H9 (cell line): Measurements from ENCODE around the gene CHRNA5. TPM values are rescaled to one million over a fixed set of nuclear protein-coding genes. Genes with fewer than 3 reads are reported as not detected.

Experiments
- DNase-seq: peaks from one replicate; pipeline ENCODE4 v3.0.0-alpha.2; 2017
- H2AFZ ChIP-seq: one replicate; pipeline ENCODE4 v1.6.1; 2013; ENCODE audit warnings: mild to moderate bottlenecking, low read length, control low read depth, moderate library complexity
- H2AK5ac ChIP-seq: 2 replicates; pipeline ENCODE4 v1.6.1; 2013; ENCODE audit warnings: low read length, control low read depth, mixed read lengths; ENCODE audit not compliant: insufficient read length
- H2BK120ac ChIP-seq: one replicate; pipeline ENCODE4 v1.6.1; 2013; ENCODE audit warnings: low read depth, mild to moderate bottlenecking, low read length, control low read depth, inconsistent platforms; ENCODE audit not compliant: poor library complexity, severe bottlenecking
- H2BK12ac ChIP-seq: 2 replicates; pipeline ENCODE4 v1.6.1; 2013; ENCODE audit warnings: low read length, control low read depth, mixed read lengths, low read depth; ENCODE audit not compliant: insufficient read length
- H2BK15ac ChIP-seq: 2 replicates; pipeline ENCODE4 v1.6.1; 2013; ENCODE audit warnings: low read depth, low read length, control low read depth
- H2BK20ac ChIP-seq: one replicate; pipeline ENCODE4 v1.6.1; 2013; ENCODE audit warnings: low read depth, mild to moderate bottlenecking, low read length, control low read depth, inconsistent platforms; ENCODE audit not compliant: poor library complexity, severe bottlenecking
- H2BK5ac ChIP-seq: 2 replicates; pipeline ENCODE4 v1.6.1; 2013; ENCODE audit warnings: low read length, control low read depth, mixed read lengths; ENCODE audit not compliant: insufficient read length
- H3K14ac ChIP-seq: 2 replicates; pipeline ENCODE4 v1.6.1; 2013; ENCODE audit warnings: low read length, control low read depth; ENCODE audit not compliant: insufficient read depth
- H3K18ac ChIP-seq: 2 replicates; pipeline ENCODE4 v1.6.1; 2013; ENCODE audit warnings: low read depth, mild to moderate bottlenecking, mixed read lengths, low read length, control low read depth; ENCODE audit not compliant: insufficient read length
- H3K23ac ChIP-seq: 2 replicates; pipeline ENCODE4 v1.6.1; 2013; ENCODE audit warnings: low read length, control low read depth, mixed read lengths, low read depth; ENCODE audit not compliant: insufficient read length
- H3K23me2 ChIP-seq: 2 replicates; pipeline ENCODE4 v1.6.1; 2013; ENCODE audit warnings: low read depth, mild to moderate bottlenecking, mixed read lengths, low read length, control low read depth; ENCODE audit not compliant: insufficient read length, poor library complexity, severe bottlenecking
- H3K27ac ChIP-seq: 2 replicates; pipeline ENCODE4 v1.5.1; 2013; ENCODE audit warnings: low read length, control low read depth, mixed read lengths, low read depth; ENCODE audit not compliant: insufficient read length
- H3K27me3 ChIP-seq: 2 replicates; pipeline ENCODE4 v1.6.1; 2013; ENCODE audit warnings: low read length, control low read depth, inconsistent platforms; ENCODE audit not compliant: insufficient read depth
- H3K4ac ChIP-seq: 2 replicates; pipeline ENCODE4 v1.6.1; 2013; ENCODE audit warnings: low read depth, mild to moderate bottlenecking, control low read depth, inconsistent platforms, low read length, moderate library complexity
- H3K4me1 ChIP-seq: 2 replicates; pipeline ENCODE4 v1.6.1; 2013; ENCODE audit warnings: low read length, control low read depth, inconsistent platforms; ENCODE audit not compliant: insufficient read depth
- H3K4me2 ChIP-seq: 2 replicates; pipeline ENCODE4 v1.6.1; 2013; ENCODE audit warnings: low read length, control low read depth, mixed read lengths; ENCODE audit not compliant: insufficient read length, insufficient read depth
- H3K56ac ChIP-seq: 2 replicates; pipeline ENCODE4 v1.6.1; 2013; ENCODE audit warnings: low read depth, mild to moderate bottlenecking, mixed read lengths, low read length, control low read depth; ENCODE audit not compliant: insufficient read length
- H3K79me1 ChIP-seq: 2 replicates; pipeline ENCODE4 v1.6.1; 2013; ENCODE audit warnings: low read depth, mild to moderate bottlenecking, moderate library complexity, low read length, control low read depth, inconsistent platforms; ENCODE audit not compliant: insufficient read depth, poor library complexity, severe bottlenecking
- H3K79me2 ChIP-seq: 2 replicates; pipeline ENCODE4 v1.6.1; 2013; ENCODE audit warnings: low read length, control low read depth, inconsistent platforms; ENCODE audit not compliant: insufficient read depth
- H3K9ac ChIP-seq: 2 replicates; pipeline ENCODE4 v1.6.1; 2013; ENCODE audit warnings: low read length, control low read depth, mixed read lengths; ENCODE audit not compliant: insufficient read length; ENCODE audit errors: extremely low read depth
- H3K9me3 ChIP-seq: one replicate; pipeline ENCODE4 v1.6.1; 2013; ENCODE audit warnings: low read depth, low read length, inconsistent platforms; ENCODE audit not compliant: control insufficient read depth
- H3T11ph ChIP-seq: one replicate; pipeline ENCODE4 v1.6.1; 2013; ENCODE audit warnings: mild to moderate bottlenecking, low read length, control low read depth, inconsistent platforms
- H4K20me1 ChIP-seq: one replicate; pipeline ENCODE4 v1.6.1; 2013; ENCODE audit not compliant: control insufficient read depth, insufficient read length, insufficient read depth
- H4K5ac ChIP-seq: 2 replicates; pipeline ENCODE4 v1.6.1; 2013; ENCODE audit warnings: low read depth, mild to moderate bottlenecking, mixed read lengths, low read length, control low read depth; ENCODE audit not compliant: insufficient read length
- H4K8ac ChIP-seq: replicated peaks from 2 replicates; pipeline ENCODE4 v1.6.1; 2013; ENCODE audit warnings: low read length, control low read depth, mixed read lengths, low read depth; ENCODE audit not compliant: insufficient read length
- H4K91ac ChIP-seq: 2 replicates; pipeline ENCODE4 v1.6.1; 2013; ENCODE audit warnings: low read depth, mild to moderate bottlenecking, moderate library complexity, mixed read lengths, low read length, control low read depth; ENCODE audit not compliant: insufficient read length
- H3K27ac Mint-ChIP-seq, 3 experiments: 2 replicates in 2 of 3; 3 replicates in 1 of 3; pipeline ENCODE4 v1.8.0; 2020 to 2021; ENCODE audit warnings: mixed read lengths in 3 of 3, mild to moderate bottlenecking in 1 of 3, moderate library complexity in 1 of 3
- H3K27me3 Mint-ChIP-seq: 2 replicates; pipeline ENCODE4 v1.8.0; 2021; ENCODE audit warnings: low read depth, mild to moderate bottlenecking, moderate library complexity, mixed read lengths
- H3K36me3 Mint-ChIP-seq, 3 experiments: 2 replicates in 2 of 3; 3 replicates in 1 of 3; pipeline ENCODE4 v1.8.0; 2020 to 2021; ENCODE audit warnings: low read depth in 3 of 3, mixed read lengths in 3 of 3; ENCODE audit not compliant: insufficient read depth in 1 of 3
- H3K4me1 Mint-ChIP-seq, 2 experiments: 2 replicates each; pipeline ENCODE4 v1.8.0; 2020; ENCODE audit warnings: mixed read lengths in 2 of 2
- H3K4me3 Mint-ChIP-seq, 2 experiments: 2 replicates in 1 of 2; 3 replicates in 1 of 2; pipeline ENCODE4 v1.8.0; 2020 to 2021; ENCODE audit warnings: mild to moderate bottlenecking in 2 of 2, mixed read lengths in 2 of 2, moderate library complexity in 1 of 2
- H3K9me3 Mint-ChIP-seq, 2 experiments: 2 replicates in 1 of 2; 3 replicates in 1 of 2; pipeline ENCODE4 v1.8.0; 2020; ENCODE audit warnings: mild to moderate bottlenecking in 2 of 2, mixed read lengths in 2 of 2, moderate library complexity in 1 of 2
- WGBS: extraction: QIAGEN DNeasy Blood & Tissue Kit; methylation state at CpG from one replicate; pipeline ENCODE4 v1.1.7; 2013; ENCODE audit warnings: missing lambda C conversion rate, low lambda C conversion rate, mixed read lengths; ENCODE audit not compliant: insufficient read length; ENCODE audit errors: extremely low coverage; 5-methylcytosine and 5-hydroxymethylcytosine counted together
- total RNA-seq: library from RNA; stranded (reverse); gene quantifications from 2 replicates; pipeline ENCODE4 v1.2.1, GENCODE V29; 2021
- TF ChIP-seq, protein P1 (sequence below): fragments of 200-600 bp; sonication (generic); conservative IDR thresholded peaks from 3 replicates; pipeline ENCODE4 v1.8.0; 2021; ENCODE audit warnings: antibody characterized with exemption, mild to moderate bottlenecking

Gene CHRNA5
- total RNA-seq, 1 experiment from 2014 or later, result 16.5 TPM

DNA sequence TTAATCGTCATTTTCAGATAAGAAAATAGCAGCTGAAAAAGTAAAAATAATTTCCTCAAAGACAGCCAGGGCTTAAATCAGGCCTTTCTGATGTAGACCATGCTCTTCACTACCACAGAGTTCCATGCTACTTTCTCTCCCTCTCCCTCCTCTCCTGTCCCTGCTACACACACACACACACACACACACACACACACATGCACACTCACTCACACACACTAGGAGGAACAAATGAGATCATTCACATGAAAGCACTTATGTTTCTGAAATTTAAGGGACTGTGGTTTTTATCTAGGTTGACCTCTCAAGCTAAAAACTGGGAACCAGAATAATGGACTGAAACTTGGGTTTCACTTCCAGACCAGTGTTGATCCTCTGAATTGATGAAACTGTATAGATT lies 29.2 kb upstream of the CHRNA5 start:
- Histone ChIP-seq H3K18ac (no peak overlapping the region), H3K9me3 (no peaks in the 10 kb centered on the region), H4K5ac (no peak overlapping the region), H4K91ac (no peak overlapping the region), H3K79me1 (no peaks in the 10 kb centered on the region), H3K27ac (no peak overlapping the region), H3K4me2 (no peak overlapping the region), H3T11ph (no peak overlapping the region), H2AK5ac (no peak overlapping the region), H3K14ac (no peak overlapping the region), H2BK12ac (no peak overlapping the region), H2BK5ac (no peak overlapping the region), H2BK15ac (no peak overlapping the region), H4K8ac (no peak overlapping the region), H3K23ac (no peak overlapping the region), H3K27me3 (no peaks in the 10 kb centered on the region), H2BK20ac (no peak overlapping the region), H3K9ac (no peak overlapping the region), H3K23me2 (peaks cover 5% of the 10 kb centered on the region), H2AFZ (no peak overlapping the region), H3K79me2 (peaks cover 2% of the 10 kb centered on the region; the same call in 1 of the 2 replicates), H4K20me1 (no peaks in the 10 kb centered on the region), H3K4ac (no peak overlapping the region), H3K56ac (no peak overlapping the region), H3K4me1 (no peaks in the 10 kb centered on the region), H2BK120ac (no peak overlapping the region)
- Mint-ChIP-seq H3K4me3 (no peak overlapping the region), H3K4me1 (peaks cover 0 to 3% of the 10 kb centered on the region in 2 experiments; a peak in 1 of 4 replicates), H3K27me3 (no peaks in the 10 kb centered on the region; the same call in 1 of the 2 replicates), H3K36me3 (no peaks in the 10 kb centered on the region; a peak in 1 of 7 replicates), H3K9me3 (no peaks in the 10 kb centered on the region; a peak in 1 of 5 replicates), H3K27ac (peak overlapping the region in 2 of 3 experiments; percentile 11 to 46; a peak in 2 of 7 replicates)
- no CpG with 5 or more reads among the region's 1 CpG for WGBS
- no peak for DNase-seq
- TF ChIP-seq, protein P1, sequence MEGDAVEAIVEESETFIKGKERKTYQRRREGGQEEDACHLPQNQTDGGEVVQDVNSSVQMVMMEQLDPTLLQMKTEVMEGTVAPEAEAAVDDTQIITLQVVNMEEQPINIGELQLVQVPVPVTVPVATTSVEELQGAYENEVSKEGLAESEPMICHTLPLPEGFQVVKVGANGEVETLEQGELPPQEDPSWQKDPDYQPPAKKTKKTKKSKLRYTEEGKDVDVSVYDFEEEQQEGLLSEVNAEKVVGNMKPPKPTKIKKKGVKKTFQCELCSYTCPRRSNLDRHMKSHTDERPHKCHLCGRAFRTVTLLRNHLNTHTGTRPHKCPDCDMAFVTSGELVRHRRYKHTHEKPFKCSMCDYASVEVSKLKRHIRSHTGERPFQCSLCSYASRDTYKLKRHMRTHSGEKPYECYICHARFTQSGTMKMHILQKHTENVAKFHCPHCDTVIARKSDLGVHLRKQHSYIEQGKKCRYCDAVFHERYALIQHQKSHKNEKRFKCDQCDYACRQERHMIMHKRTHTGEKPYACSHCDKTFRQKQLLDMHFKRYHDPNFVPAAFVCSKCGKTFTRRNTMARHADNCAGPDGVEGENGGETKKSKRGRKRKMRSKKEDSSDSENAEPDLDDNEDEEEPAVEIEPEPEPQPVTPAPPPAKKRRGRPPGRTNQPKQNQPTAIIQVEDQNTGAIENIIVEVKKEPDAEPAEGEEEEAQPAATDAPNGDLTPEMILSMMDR, result no peak
